ENCODE data around the gene GLG1.

DNA sequence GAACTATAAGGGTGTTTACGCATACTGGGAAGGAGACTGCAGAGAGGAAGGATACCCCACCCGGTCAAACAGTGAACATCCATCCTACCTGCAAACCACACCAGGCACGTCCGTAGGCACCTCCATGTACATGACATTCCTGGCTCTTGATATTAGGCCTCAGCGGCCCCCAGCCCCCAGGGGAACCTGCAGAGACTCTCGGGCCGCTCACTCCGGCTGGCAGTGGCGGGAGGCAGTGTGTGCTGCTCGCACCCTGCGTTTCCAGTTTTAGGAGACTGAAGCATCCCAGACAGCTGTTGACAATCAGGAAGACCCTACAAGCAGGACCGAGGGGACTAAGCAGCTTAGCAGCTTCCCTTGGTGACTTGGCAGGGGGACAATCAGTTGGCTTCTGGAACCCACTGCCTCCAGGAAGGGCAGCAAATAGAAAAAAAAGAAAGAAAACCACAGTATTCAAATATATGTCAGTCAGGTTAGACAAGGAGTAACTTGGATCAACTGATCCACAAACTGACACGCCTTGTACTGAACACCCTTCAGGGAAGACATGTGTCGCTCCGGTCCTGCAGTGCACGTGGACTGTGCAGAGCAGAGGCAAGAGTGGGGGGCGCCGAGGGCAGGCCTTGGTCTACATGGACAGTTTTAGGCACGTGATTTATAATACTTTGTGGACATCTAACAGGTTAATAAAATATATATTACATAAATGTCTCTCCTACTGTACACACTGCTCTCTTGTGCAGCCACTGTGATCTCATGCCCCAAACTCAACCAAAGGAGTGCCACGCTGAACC, 155.8 kb downstream of the GLG1 start:
- TF ChIP-seq, protein P1, sequence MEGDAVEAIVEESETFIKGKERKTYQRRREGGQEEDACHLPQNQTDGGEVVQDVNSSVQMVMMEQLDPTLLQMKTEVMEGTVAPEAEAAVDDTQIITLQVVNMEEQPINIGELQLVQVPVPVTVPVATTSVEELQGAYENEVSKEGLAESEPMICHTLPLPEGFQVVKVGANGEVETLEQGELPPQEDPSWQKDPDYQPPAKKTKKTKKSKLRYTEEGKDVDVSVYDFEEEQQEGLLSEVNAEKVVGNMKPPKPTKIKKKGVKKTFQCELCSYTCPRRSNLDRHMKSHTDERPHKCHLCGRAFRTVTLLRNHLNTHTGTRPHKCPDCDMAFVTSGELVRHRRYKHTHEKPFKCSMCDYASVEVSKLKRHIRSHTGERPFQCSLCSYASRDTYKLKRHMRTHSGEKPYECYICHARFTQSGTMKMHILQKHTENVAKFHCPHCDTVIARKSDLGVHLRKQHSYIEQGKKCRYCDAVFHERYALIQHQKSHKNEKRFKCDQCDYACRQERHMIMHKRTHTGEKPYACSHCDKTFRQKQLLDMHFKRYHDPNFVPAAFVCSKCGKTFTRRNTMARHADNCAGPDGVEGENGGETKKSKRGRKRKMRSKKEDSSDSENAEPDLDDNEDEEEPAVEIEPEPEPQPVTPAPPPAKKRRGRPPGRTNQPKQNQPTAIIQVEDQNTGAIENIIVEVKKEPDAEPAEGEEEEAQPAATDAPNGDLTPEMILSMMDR (IDR thresholded peaks at IDR 0.05; ENCODE audit: borderline replicate concordance, extremely low read depth, low read length, poor library complexity, severe bottlenecking) = no peak
- no peak for TF ChIP-seq EZH2 (IDR thresholded peaks at IDR 0.05; ENCODE audit: borderline replicate concordance, low read depth, low read length, severe bottlenecking)

Measured in DND-41 (cell line).